Measurements from ENCODE around the gene RAD51B.

RAD51B gene

GRCh38 chr14:68461086-68461485 is 641.5 kb downstream of the RAD51B start:
- TF ChIP-seq ZFX (IDR thresholded peaks at IDR 0.05): no peak
- no peak for TF ChIP-seq CTCF (conservative IDR thresholded peaks at IDR 0.05)

GRCh38 chr14:68462683-68463082 is 643.1 kb downstream of the RAD51B start:
- TF ChIP-seq CTCF (conservative IDR thresholded peaks at IDR 0.05) (no peak), ZFX (IDR thresholded peaks at IDR 0.05) (no peak)
- no peak overlapping the region for H3K27ac ChIP-seq

More at GRCh38 chr14:68461086-68461485, 641.5 kb downstream of the RAD51B start:
- H3K27ac ChIP-seq: no peak overlapping the region

GRCh38 chr14:68463299-68463698 is 643.7 kb downstream of the RAD51B start:
- TF ChIP-seq CTCF (conservative IDR thresholded peaks at IDR 0.05): no peak
- no peak for TF ChIP-seq ZFX (IDR thresholded peaks at IDR 0.05)

GRCh38 chr14:68463705-68464374 is 644.3 kb downstream of the RAD51B start:
- no peak for TF ChIP-seq CTCF (conservative IDR thresholded peaks at IDR 0.05)
- TF ChIP-seq ZFX (IDR thresholded peaks at IDR 0.05): no peak
- no peak overlapping the region for H3K27ac ChIP-seq

More at GRCh38 chr14:68463299-68463698, 643.7 kb downstream of the RAD51B start:
- no peak overlapping the region for H3K27ac ChIP-seq

- H3K27ac ChIP-seq: no peak overlapping the region
- no peak for TF ChIP-seq ZFX (IDR thresholded peaks at IDR 0.05)
- no peak for TF ChIP-seq CTCF (conservative IDR thresholded peaks at IDR 0.05)
Observed at GRCh38 chr14:68464711-68465110, 645.1 kb downstream of the RAD51B start.

- TF ChIP-seq CTCF (conservative IDR thresholded peaks at IDR 0.05) (no peak), ZFX (IDR thresholded peaks at IDR 0.05) (no peak)
- H3K27ac ChIP-seq: no peak overlapping the region
Observed at GRCh38 chr14:68466491-68466977, 647.0 kb downstream of the RAD51B start.

- TF ChIP-seq ZFX (IDR thresholded peaks at IDR 0.05) (no peak), CTCF (conservative IDR thresholded peaks at IDR 0.05) (no peak)
- no peak overlapping the region for H3K27ac ChIP-seq
Observed at GRCh38 chr14:68467425-68467824, 647.8 kb downstream of the RAD51B start.

All from C4-2B (cell line).